Hepatocyte (in vitro differentiated cells): ENCODE results near the gene SMIM20. TPM values are rescaled to one million over a fixed set of nuclear protein-coding genes. Genes with fewer than 3 reads are reported as not detected.

Experiments used
- DNase-seq: peaks from one replicate; pipeline ENCODE4 v3.0.0-alpha.2; 2016; ENCODE audit warnings: low spot score
- H2AFZ ChIP-seq: fragments of 200-600 bp; sonication (generic); 2 replicates; pipeline ENCODE4 v1.6.0; 2016; ENCODE audit warnings: antibody characterized with exemption, mild to moderate bottlenecking
- H3K27ac ChIP-seq: fragments of 200-600 bp; sonication (generic); 2 replicates; pipeline ENCODE4 v1.5.1; 2016; ENCODE audit warnings: mild to moderate bottlenecking
- H3K27me3 ChIP-seq: fragments of 200-600 bp; sonication (generic); 2 replicates; pipeline ENCODE4 v1.6.1; 2016
- H3K36me3 ChIP-seq: fragments of 200-600 bp; sonication (generic); replicated peaks from 2 replicates; pipeline ENCODE4 v1.5.1; 2016; ENCODE audit warnings: low read depth; ENCODE audit not compliant: insufficient read depth
- H3K4me1 ChIP-seq: fragments of 200-600 bp; sonication (generic); 2 replicates; pipeline ENCODE4 v1.5.1; 2016; ENCODE audit warnings: mild to moderate bottlenecking, moderate library complexity; ENCODE audit not compliant: insufficient read depth
- H3K4me2 ChIP-seq: fragments of 200-600 bp; sonication (generic); 2 replicates; pipeline ENCODE4 v1.6.0; 2016
- H3K4me3 ChIP-seq: fragments of 200-600 bp; sonication (generic); 2 replicates; pipeline ENCODE4 v1.5.1; 2016; ENCODE audit warnings: mild to moderate bottlenecking
- H3K79me2 ChIP-seq: fragments of 200-600 bp; sonication (generic); 2 replicates; pipeline ENCODE4 v1.6.0; 2017; ENCODE audit warnings: mild to moderate bottlenecking
- H3K9me2 ChIP-seq: fragments of 200-600 bp; sonication (generic); replicated peaks from 2 replicates; pipeline ENCODE4 v1.6.0; 2017; ENCODE audit warnings: mild to moderate bottlenecking; ENCODE audit not compliant: insufficient read depth
- H3K9me3 ChIP-seq: fragments of 200-600 bp; sonication (generic); 2 replicates; pipeline ENCODE4 v1.5.1; 2016; ENCODE audit warnings: low read depth, mild to moderate bottlenecking
- H4K20me1 ChIP-seq: fragments of 200-600 bp; sonication (generic); 2 replicates; pipeline ENCODE4 v1.6.0; 2016; ENCODE audit warnings: mild to moderate bottlenecking; ENCODE audit not compliant: insufficient read depth, poor library complexity, severe bottlenecking
- EZH2 ChIP-seq: fragments of 200-600 bp; sonication (generic); IDR thresholded peaks from 2 replicates; pipeline ENCODE4 v1.6.1; 2016; ENCODE audit warnings: antibody characterized with exemption, mild to moderate bottlenecking, borderline replicate concordance
- EZH2phosphoT487 ChIP-seq: fragments of 200-600 bp; sonication (generic); IDR thresholded peaks from one replicate; pipeline ENCODE4 v1.6.1; 2018; ENCODE audit warnings: antibody characterized with exemption, mild to moderate bottlenecking, low read depth, moderate library complexity; ENCODE audit not compliant: unreplicated experiment, severe bottlenecking
- WGBS: methylation state at CpG from one replicate; pipeline ENCODE4 v1.1.6; 2016; ENCODE audit warnings: low lambda C conversion rate; ENCODE audit errors: missing lambda C conversion rate; 5-methylcytosine and 5-hydroxymethylcytosine counted together
- polyA plus RNA-seq: library from polyadenylated mRNA; unstranded; fragments of >200 nt; fragmentation: Nextera tagmentation; extraction: Ambion mirVana; gene quantifications from 2 replicates; pipeline ENCODE4 v1.2.1, GENCODE V29; 2016
- total RNA-seq: library from RNA; depleted of rRNA; stranded (reverse); fragments of >200 nt; gene quantifications from 2 replicates; pipeline ENCODE4 v1.2.3, GENCODE V29; 2014
- TF ChIP-seq, protein P1 (sequence below): fragments of 200-600 bp; sonication (generic); IDR thresholded peaks from 2 replicates; pipeline ENCODE4 v1.5.1; 2016; ENCODE audit warnings: antibody characterized with exemption, mild to moderate bottlenecking; ENCODE audit not compliant: poor library complexity

The SMIM20 gene
- total and polyA plus RNA-seq, 2 experiments from 2014 or later = 54.5 to 55.8 TPM

DNA sequence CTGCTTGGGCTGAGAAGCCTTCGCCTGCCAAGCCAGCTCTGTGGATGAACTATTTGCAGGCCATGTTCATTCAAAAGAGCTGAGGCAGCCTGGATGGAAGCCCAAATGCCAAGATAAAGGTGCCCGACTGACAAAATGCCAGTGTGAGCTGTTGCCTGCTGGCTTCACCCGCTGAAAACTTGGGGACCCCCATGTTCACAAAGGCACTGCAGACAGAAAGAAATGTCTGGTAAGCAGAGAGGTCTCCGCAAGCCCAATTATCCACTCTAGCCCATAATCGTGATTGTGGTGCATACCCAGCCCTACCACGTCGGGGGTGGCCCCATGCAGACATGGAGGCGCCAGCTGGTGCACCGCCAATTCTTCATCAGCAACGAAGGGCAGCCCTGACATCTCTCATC lies 13.0 kb upstream of the SMIM20 start:
- H4K20me1 ChIP-seq = no peaks in the 10 kb centered on the region
- no peaks in the 10 kb centered on the region for H3K4me1 ChIP-seq
- H3K4me2 ChIP-seq = no peak overlapping the region
- H3K79me2 ChIP-seq = no peaks in the 10 kb centered on the region
- TF ChIP-seq EZH2 (no peak), EZH2phosphoT487 (no peak)
- TF ChIP-seq, protein P1, sequence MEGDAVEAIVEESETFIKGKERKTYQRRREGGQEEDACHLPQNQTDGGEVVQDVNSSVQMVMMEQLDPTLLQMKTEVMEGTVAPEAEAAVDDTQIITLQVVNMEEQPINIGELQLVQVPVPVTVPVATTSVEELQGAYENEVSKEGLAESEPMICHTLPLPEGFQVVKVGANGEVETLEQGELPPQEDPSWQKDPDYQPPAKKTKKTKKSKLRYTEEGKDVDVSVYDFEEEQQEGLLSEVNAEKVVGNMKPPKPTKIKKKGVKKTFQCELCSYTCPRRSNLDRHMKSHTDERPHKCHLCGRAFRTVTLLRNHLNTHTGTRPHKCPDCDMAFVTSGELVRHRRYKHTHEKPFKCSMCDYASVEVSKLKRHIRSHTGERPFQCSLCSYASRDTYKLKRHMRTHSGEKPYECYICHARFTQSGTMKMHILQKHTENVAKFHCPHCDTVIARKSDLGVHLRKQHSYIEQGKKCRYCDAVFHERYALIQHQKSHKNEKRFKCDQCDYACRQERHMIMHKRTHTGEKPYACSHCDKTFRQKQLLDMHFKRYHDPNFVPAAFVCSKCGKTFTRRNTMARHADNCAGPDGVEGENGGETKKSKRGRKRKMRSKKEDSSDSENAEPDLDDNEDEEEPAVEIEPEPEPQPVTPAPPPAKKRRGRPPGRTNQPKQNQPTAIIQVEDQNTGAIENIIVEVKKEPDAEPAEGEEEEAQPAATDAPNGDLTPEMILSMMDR = no peak
- H3K9me3 ChIP-seq = no peaks in the 10 kb centered on the region
- H3K27ac ChIP-seq = no peak overlapping the region
- no peaks in the 10 kb centered on the region for H3K27me3 ChIP-seq
- no peak overlapping the region for H2AFZ ChIP-seq
- no peak overlapping the region for H3K4me3 ChIP-seq
- H3K36me3 ChIP-seq = no peaks in the 10 kb centered on the region
- 94% methylated on average over 10 of the region's 10 CpGs for WGBS
- DNase-seq = no peak
- H3K9me2 ChIP-seq = no peaks in the 10 kb centered on the region

DNA sequence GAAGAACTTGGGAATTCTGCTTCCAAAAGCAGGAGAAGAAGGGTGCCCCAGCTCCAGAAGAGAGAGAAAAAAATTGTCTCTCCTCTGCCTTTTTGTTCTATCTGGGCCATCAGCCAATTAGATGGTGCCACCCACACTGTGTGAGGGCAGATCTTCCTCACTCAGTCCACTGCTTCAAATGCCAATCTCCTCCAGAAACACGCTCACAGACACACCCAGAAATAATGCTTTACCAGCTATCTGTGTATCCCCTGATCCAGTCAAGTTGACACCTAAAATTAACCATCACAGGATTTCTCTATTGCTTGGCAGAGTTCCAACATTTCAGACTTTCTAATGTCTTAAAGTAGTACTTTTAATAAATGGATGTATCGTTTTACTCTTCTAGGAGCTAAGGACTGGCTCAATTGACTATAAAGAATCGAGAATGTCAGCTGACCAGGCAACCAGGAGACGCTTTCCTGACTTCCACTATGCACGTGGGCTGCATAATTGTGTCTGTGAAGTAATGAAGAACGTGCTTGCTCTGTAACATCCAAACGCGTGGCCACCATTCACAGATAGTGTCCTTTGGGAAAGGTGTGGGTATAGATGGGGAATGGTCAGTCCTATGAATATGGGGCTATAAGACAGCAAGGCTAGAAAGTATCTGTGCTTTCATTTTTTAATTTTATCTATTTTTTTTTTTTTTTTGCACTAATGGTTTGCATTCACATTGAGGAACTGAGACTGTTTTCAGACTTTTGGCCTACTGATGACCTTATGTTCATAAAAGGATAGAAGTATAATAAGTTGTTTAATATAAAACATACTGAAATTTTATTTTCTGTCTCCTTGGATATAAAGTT lies 9.9 kb upstream of the SMIM20 start:
- Histone ChIP-seq H3K9me3 (no peaks in the 10 kb centered on the region), H4K20me1 (no peaks in the 10 kb centered on the region), H3K36me3 (no peaks in the 10 kb centered on the region), H3K27ac (no peak overlapping the region), H3K79me2 (no peaks in the 10 kb centered on the region), H3K27me3 (no peaks in the 10 kb centered on the region), H2AFZ (no peak overlapping the region), H3K4me2 (no peak overlapping the region), H3K4me3 (no peak overlapping the region), H3K9me2 (no peaks in the 10 kb centered on the region), H3K4me1 (no peaks in the 10 kb centered on the region)
- no peak for DNase-seq
- 90% methylated on average over 8 of the region's 8 CpGs for WGBS
- TF ChIP-seq EZH2 (no peak), EZH2phosphoT487 (no peak)
- TF ChIP-seq, protein P1 = no peak

- Histone ChIP-seq H3K9me3 (no peaks in the 10 kb centered on the region), H3K9me2 (no peaks in the 10 kb centered on the region), H3K4me2 (no peak overlapping the region), H3K36me3 (no peaks in the 10 kb centered on the region), H4K20me1 (no peaks in the 10 kb centered on the region), H3K27me3 (no peaks in the 10 kb centered on the region), H3K4me1 (no peaks in the 10 kb centered on the region), H3K27ac (no peak overlapping the region), H3K79me2 (no peaks in the 10 kb centered on the region), H2AFZ (no peak overlapping the region), H3K4me3 (no peak overlapping the region)
- WGBS = 99% methylated on average over 3 of the region's 3 CpGs
- TF ChIP-seq EZH2phosphoT487 = no peak
- no peak for TF ChIP-seq EZH2
- TF ChIP-seq, protein P1 = no peak
- DNase-seq = no peak
These were observed 9.3 kb upstream of the SMIM20 start for GRCh38 chr4:25904748-25905082.
